Urothelium cell line (cell line): Measurements from ENCODE around the gene ZNF398.
"Not testable (repeated sequence)": the region's sequence is repeated elsewhere in the genome, so short reads cannot be mapped to it uniquely, and the experiment has no call there.

Experiments used
- DNase-seq: peaks from one replicate; pipeline ENCODE4 v3.0.0; 2011; ENCODE audit warnings: low spot score, mixed read lengths
- FAIRE-seq: peaks from 2 replicates; lab custom pipeline; 2011; peaks lifted over from hg19 to GRCh38; lab: Jason Lieb, UNC

ZNF398 gene

GRCh38 chr7:149223761-149224160, 76.5 kb downstream of the ZNF398 start:
- DNase-seq: no peak
- no peak for FAIRE-seq

DNA sequence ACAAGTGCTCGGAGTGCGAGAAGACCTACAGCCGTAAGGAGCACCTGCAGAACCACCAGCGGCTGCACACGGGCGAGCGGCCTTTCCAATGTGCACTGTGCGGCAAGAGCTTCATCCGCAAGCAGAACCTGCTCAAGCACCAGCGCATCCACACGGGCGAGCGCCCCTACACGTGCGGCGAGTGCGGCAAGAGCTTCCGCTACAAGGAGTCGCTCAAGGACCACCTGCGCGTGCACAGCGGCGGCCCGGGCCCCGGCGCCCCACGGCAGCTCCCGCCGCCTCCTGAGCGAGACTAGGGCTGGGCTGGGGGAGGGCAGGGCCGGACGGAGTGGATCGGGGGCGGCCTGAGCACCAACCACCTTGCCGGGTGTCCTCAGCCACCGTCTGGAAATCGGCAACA, 77.1 kb downstream of the ZNF398 start:
- FAIRE-seq (no peak), DNase-seq (no peak)

GRCh38 chr7:149225106-149225505, 77.9 kb downstream of the ZNF398 start:
- no peak for FAIRE-seq
- DNase-seq: no peak

- FAIRE-seq (no peak), DNase-seq (no peak)
Measured at GRCh38 chr7:149225656-149226055, 78.4 kb downstream of the ZNF398 start.

DNA sequence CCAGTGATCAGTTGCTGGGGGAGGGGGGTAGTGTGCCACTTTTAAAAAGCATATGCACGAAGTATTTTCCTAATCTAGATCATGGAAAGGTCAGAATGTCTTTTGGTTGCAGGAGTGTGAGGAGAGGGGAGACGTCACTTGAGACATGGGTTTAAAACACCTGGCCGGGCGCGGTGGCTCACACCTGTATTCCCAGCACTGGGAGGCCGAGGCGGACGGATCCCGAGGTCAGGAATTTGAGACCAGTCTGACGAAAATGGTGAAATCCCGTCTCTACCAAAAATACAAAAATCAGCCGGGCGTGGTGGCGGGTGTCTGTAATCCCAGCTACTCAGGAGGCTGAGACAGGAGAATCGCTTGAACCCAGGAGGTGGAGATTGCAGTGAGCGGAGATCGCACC, 79.1 kb downstream of the ZNF398 start:
- not testable (repeated sequence) for FAIRE-seq, DNase-seq

DNA sequence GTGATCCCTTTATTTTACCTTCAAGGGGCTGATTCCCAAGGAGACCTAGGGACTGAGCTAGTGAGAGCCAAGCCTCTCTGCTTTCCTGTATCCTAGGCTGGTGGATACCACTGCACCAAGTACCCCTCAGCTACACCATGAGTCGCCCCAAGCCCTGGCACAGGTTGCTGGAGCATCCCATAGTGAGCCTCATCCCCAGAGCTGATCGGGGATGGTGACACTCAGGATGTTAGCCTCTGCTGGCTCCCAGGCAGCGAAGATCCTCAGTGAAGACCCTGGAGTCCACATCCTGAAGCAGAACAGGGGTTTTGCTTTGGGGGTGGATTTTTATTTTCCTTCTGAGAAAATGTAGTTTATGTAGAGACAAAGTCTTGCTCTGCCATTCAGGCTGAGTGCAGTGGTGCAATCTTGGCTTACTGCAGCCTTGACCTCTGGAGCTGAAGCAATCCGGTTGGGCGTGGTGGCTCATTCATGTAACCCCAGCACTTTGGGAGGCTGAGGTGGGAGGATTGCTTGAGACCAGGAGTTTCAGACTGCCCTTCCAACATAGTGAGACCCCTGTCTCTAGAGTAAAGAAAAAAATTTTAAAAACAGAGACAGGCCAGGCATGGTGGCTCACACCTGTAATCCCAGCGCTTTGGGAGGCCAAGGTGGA, 79.7 kb downstream of the ZNF398 start:
- DNase-seq: no peak
- no peak for FAIRE-seq

DNA sequence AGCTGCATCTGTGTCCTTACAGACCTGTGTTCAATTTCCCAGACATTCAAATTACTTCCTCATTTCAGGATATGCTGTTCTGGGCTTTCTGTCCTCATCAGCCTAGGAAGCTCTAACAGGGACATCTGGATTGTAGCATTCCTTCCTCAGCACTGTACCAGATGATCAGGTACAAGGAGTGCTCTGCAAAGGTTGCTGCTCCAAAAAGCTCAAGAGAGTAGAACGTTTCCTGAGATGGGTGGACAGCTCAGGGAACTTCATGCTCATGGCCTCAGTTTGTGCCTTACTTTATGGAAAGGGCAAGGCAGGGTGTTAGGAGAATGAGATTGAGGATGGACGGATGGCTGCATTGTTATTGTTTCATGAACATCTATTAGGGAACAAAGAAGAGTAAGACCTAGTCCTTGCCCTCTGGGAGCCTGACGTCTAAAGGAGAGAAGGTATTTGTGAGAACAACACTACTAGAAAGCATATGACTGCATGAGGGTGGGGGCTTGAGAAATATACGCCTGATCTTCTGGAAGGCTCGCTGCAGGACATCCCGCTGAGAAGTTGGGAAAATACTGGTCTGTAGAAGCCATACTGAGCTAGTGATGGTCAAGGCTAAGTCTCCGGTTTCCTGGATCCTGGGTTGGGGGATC, 81.7 kb downstream of the ZNF398 start:
- no peak for DNase-seq
- no peak for FAIRE-seq

DNA sequence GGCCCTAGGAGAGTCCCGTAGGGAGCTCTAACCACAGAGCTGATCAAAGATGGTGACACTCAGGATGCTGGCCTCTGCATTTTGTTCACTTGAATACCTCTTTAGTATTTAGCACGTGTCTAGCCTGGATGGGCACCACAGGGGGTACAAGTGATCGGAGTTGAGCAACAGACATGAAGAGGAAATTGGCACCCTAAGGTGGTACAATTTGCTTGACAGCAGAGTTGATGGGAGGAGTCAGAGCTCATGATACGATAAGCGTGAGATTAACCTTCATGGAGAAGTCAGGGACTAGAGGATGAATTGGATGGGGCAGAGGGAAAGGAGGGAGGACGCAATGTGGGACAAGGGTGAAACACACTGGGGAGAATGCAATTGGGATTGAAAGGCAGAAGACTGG, 82.3 kb downstream of the ZNF398 start:
- FAIRE-seq (no peak), DNase-seq (no peak)

DNA sequence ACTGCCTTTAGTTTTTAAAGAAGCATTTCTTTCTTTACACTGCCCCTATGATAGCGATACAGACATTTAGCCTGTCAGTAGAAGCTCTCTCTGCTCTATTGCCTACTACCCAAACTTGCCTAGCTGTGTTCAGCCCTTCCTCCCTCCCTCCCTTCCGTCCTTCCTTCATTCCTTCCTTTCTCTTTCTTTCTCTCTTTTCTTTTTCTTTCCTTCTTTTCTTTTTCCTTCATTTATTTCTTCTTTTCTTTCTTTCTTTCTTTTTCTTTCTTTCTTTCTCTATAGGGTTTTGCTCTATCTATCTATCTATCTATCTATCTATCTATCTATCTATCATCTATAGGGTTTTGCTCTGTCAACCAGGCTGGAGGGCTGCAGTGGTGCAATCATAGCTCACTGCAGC, 85.1 kb downstream of the ZNF398 start:
- FAIRE-seq (no peak), DNase-seq (no peak)
